HG03575 (cell line): ENCODE measurements around the gene GABRG3.
"Not testable (repeated sequence)": the region's sequence is repeated elsewhere in the genome, so short reads cannot be mapped to it uniquely, and the experiment has no call there.

Experiments used
- ATAC-seq: cut with Tn5 transposase; IDR thresholded peaks from one replicate; pipeline ENCODE4 v1.9.1; 2021; ENCODE audit not compliant: unreplicated experiment, insufficient number of reproducible peaks, low FRiP score; ENCODE audit errors: extremely low read depth

Gene GABRG3

GRCh38 chr15:27352136-27352535 is 381.2 kb downstream of the GABRG3 start:
- ATAC-seq: no peak

GRCh38 chr15:27353856-27354255 is 382.9 kb downstream of the GABRG3 start:
- no peak for ATAC-seq

DNA sequence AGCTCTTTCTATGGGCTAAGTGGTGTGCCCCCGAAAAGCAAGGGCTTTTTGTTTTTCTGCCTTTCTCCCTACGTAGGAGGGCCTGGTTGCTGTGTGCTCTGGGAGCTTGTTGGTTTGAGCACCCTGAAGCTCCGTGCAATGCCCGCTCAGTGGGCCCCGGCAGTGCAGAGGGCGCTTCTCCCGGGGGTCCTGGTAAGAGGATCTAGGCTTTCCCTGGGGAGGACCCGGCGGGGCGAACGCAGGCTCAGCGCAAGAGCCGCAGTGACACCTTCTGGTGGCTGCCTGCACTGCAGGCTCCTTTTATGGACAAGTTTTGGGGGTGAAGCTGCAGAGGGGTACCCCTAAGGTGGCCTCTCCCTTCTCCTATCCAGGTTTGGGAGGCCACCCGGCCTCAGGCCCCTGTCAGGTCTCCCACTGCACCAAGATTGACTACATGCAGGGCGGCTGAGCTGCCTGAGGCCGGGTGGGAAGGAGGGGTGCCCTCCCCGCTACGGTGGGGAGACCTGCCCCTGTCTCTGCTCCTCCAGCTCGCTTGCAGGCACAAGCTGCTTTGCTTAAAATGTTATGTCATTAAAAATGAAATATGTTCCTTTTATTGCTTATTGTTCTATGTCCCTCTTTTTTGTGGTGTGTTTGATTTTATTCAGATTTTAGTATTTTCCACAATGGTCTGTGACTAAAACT is 387.9 kb downstream of the GABRG3 start:
- ATAC-seq: no peak

DNA sequence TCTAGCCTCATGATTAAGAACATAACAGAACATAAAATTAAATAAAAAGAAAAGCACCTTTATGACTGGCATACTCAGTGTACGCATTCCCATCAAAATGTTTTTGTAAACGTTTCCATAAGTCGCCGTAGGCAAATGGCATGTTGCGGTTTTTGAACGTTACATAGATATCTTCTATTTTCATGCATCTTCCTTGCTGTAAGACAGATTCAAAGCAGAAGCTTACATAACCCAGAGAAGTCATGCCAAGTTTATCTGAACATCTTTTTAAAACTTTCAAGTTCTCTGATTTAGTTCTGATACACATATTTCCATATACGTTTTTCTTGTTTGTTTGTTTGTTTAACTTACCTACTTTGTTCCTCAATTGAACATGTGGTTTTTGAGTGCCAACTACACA is 388.6 kb downstream of the GABRG3 start:
- ATAC-seq: no peak

GRCh38 chr15:27360316-27360715 is 389.3 kb downstream of the GABRG3 start:
- no peak for ATAC-seq

GRCh38 chr15:27361438-27361837 is 390.5 kb downstream of the GABRG3 start:
- no peak for ATAC-seq

- no peak for ATAC-seq
Observed at GRCh38 chr15:27365456-27365855, 394.5 kb downstream of the GABRG3 start.

GRCh38 chr15:27377391-27377790 is 406.4 kb downstream of the GABRG3 start:
- not testable (repeated sequence) for ATAC-seq

GRCh38 chr15:27382361-27383025 is 411.5 kb downstream of the GABRG3 start:
- ATAC-seq: no peak

- ATAC-seq: no peak
Observed at GRCh38 chr15:27383726-27384125, 412.7 kb downstream of the GABRG3 start.

DNA sequence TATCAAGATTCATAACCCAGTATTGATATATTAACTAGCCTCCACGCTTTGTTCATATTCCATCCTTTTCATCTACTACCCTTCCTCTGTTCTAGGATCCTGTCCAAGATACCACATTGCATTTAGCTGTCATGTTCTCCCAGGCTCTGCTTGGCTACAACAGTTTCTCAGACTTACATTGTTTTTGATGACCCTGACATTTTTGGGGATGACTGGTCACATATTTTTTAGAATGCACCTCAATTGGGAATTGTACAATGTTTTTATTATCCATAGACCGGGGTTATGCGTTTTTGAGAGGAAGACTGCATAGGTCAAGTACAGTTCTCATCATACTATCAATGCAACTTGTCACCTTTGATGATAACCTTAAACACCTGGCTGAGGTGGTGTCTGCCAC is 421.2 kb downstream of the GABRG3 start:
- ATAC-seq: no peak

DNA sequence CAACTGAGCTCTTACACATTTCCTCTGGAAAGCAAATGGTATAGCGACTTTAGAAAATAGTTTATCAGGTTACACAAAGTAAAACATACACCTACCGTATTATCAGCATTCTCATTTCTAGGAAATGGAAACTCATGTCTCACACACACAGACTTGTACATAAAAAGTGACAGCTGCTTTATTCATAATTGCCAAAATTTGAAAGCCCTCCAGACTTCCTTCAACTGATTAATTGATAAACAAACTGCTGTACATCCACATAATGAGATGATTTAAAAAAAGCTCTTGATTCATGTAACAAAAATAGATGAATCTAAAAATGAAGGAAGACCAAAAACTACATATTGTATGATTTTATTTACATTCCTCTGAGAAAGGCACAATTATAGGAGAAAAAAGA is 425.5 kb downstream of the GABRG3 start:
- ATAC-seq: no peak

GRCh38 chr15:27396996-27397395 is 426.0 kb downstream of the GABRG3 start:
- no peak for ATAC-seq

DNA sequence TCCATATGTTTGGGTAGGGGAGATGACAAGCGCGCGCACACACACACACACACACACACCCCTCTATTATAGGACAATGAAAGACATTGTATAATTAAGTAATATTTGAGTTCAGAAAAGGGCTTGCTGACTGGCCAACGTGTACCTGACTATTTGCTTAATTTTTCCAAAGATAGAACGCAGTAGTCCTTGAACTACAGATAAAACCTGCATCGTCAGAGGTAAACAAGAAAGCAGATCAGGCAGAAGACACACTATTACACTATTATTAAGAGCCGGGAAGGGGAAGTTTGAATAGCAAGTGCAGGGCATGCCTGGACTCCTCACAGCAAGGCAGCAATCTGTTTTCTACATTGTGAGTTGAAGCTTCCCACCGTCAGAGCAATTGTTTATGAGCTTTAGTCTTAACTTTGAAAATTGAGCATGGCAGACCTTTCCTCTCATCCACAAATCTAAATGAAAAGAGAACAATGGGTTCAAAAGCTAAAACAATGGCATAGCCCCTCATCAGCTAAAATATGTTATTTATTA is 427.7 kb downstream of the GABRG3 start:
- ATAC-seq: no peak

DNA sequence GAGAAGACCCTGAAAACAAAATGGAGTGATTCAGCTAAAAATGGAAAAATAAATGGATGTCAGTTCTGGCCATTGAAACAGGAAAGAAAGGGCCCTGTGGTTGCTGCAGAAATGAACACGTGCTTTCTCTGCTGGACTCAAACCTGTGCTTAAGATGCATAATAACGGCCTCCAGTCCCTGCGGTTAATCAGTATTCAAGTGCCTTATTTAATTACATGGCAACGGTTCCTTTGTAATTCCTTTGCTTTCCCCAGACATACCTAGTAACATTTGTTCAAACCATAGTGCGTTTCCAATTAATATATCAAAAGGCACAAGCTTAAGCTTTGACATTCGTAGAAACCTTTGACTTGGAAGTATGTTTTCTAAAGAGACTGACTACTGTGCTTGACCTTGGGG is 428.3 kb downstream of the GABRG3 start:
- ATAC-seq: no peak

DNA sequence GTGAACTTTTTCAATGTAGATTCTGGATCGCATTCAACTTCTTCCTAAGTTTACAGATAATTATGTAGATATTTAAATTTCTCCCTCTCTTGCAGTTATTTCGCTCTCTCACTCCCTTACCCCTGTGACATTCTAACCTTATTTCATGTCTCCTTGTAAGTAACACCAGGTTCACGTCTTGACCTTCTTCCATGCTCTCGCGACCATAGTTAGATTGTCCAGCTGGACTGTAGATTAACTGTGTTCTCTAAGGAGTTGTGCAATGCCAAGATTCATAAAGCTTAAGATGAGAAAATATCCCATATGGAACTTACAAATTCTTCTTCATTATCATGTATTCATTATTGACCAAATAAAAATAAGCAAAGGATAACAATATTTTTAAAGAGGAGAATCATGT is 430.5 kb downstream of the GABRG3 start:
- no peak for ATAC-seq

GRCh38 chr15:27408428-27408827 is 437.4 kb downstream of the GABRG3 start:
- no peak for ATAC-seq

DNA sequence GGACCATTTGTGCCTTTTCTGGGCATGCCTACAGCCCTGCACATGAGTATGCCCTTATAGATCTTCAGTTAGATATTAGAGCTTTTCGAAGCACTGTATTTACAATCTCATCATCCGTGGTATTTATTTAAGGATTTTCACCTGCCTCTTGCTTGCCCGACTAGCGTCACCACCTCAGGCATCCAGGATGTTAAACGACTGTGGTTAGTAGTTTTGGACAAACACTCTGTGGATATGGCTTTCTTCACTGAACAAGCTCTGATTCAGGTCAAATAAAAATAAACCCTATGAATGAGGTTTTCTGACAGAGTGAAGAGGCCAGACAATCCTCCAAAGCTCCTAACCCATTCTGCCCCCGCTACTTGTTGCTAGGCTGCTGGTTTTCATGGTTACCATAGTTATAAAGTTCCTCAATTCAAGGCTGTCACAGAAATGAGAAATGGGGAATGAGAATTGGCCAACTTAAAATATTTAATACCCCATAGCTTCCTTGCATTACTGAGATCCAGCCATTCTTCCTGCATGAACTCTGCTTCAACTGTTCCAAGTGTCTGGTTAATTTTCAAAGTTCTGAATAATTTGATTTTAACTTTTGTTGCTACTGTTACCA is 440.1 kb downstream of the GABRG3 start:
- ATAC-seq: no peak

GRCh38 chr15:27412415-27412814 is 441.4 kb downstream of the GABRG3 start:
- ATAC-seq: no peak

GRCh38 chr15:27414168-27414870 is 443.3 kb downstream of the GABRG3 start:
- no peak for ATAC-seq
